CD4-positive, alpha-beta T cell treated with Interleukin-15 for 4 hours (primary cell): ENCODE results near the gene ACAD11.

Source experiments
- DNase-seq: peaks from one replicate; pipeline ENCODE4 v3.0.0-alpha.2; 2020; ENCODE audit warnings: low spot score

Gene ACAD11

GRCh38 chr3:132509506-132509905, 150.1 kb downstream of the ACAD11 start:
- no peak for DNase-seq

- DNase-seq, result no peak
These were observed 150.5 kb downstream of the ACAD11 start for GRCh38 chr3:132509096-132509495.
